Measurements from ENCODE around the gene WDR36.

Gene WDR36

DNA sequence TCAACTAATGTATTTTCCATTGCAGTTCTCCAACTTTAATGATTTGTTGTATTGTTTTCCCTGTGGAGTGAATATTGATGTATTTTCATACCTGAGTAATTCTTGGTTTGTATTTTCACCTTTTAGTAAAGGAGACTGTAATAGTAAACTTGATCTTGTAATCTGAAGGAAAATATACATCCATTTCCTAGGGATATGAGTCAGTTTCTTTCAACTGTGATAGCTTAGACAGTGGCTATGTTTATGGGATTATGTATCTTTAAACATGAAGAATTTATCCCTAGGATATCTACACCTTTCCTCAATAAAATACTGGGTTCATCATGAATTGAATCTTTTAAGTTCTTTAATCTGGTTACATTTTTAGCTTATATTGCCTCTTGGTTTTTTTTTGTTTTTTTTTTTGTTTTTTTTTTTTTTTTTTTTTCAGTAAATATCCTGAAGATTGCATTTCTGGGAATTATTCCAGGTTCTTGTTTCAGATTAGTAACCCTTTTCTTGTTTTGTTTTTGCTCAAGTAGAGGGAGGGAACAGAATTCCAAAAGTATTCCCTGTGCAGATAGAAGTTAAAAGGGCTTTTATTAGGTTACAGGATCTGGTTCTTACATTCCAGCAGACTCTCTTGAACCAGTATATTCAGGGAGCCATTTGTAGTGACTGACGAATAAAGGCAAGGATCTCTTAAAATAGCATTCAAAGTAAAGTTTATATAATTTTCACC is 7.1 kb downstream of the WDR36 start:
- H3K27ac ChIP-seq (ENCODE audit: low read depth, low read length) = peak overlapping the region; percentile 30
- H3K36me3 ChIP-seq (ENCODE audit: insufficient read depth, low read length) = peaks cover 41% of the 10 kb centered on the region

GRCh38 chr5:111106320-111106948 is 14.3 kb downstream of the WDR36 start:
- Histone ChIP-seq H3K36me3 (ENCODE audit: insufficient read depth, low read length) (peaks cover 84% of the 10 kb centered on the region), H3K4me3 (ENCODE audit: low read depth, low read length) (no peak overlapping the region), H3K27me3 (ENCODE audit: insufficient read depth, low read length) (no peaks in the 10 kb centered on the region), H3K4me1 (ENCODE audit: control insufficient read depth, insufficient read depth, low read length, unreplicated experiment) (no peaks in the 10 kb centered on the region), H2AFZ (ENCODE audit: low read length, unreplicated experiment) (no peak overlapping the region), H3K79me2 (ENCODE audit: control insufficient read depth, insufficient read depth, low read length, unreplicated experiment) (no peaks in the 10 kb centered on the region), H3K27ac (ENCODE audit: low read depth, low read length) (no peak overlapping the region)

More for the DNA sequence above, 7.1 kb downstream of the WDR36 start:
- Histone ChIP-seq H3K79me2 (ENCODE audit: control insufficient read depth, insufficient read depth, low read length, unreplicated experiment) (peaks cover 37% of the 10 kb centered on the region), H3K4me1 (ENCODE audit: control insufficient read depth, insufficient read depth, low read length, unreplicated experiment) (peaks cover 30% of the 10 kb centered on the region), H3K27me3 (ENCODE audit: insufficient read depth, low read length) (no peaks in the 10 kb centered on the region), H2AFZ (ENCODE audit: low read length, unreplicated experiment) (no peak overlapping the region), H3K4me3 (ENCODE audit: low read depth, low read length) (no peak overlapping the region)

DNA sequence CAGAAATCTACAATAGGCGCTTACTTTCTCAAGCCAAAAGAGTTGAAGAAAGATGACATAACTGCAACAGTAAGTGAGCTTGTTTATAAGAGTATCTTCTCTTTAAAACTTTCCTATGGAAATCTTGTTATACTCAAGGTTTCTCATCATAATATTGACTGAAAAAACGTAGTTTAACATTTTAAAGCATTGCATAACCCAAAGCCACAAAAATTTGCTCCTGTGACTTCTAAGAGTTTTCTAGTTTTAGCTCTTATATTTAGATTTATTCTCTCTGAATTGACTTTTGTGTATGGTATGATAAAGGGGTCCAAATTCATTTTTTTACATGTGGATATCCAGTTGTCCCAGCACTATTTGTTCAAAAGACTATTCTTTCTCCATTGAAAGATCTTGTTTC is 15.2 kb downstream of the WDR36 start:
- H3K79me2 ChIP-seq (ENCODE audit: control insufficient read depth, insufficient read depth, low read length, unreplicated experiment) = no peaks in the 10 kb centered on the region
- no peak overlapping the region for H3K27ac ChIP-seq (ENCODE audit: low read depth, low read length)
- no peak overlapping the region for H3K4me3 ChIP-seq (ENCODE audit: low read depth, low read length)
- H3K4me1 ChIP-seq (ENCODE audit: control insufficient read depth, insufficient read depth, low read length, unreplicated experiment) = no peaks in the 10 kb centered on the region
- H3K36me3 ChIP-seq (ENCODE audit: insufficient read depth, low read length) = peaks cover 84% of the 10 kb centered on the region
- H3K27me3 ChIP-seq (ENCODE audit: insufficient read depth, low read length) = no peaks in the 10 kb centered on the region
- H2AFZ ChIP-seq (ENCODE audit: low read length, unreplicated experiment) = no peak overlapping the region

DNA sequence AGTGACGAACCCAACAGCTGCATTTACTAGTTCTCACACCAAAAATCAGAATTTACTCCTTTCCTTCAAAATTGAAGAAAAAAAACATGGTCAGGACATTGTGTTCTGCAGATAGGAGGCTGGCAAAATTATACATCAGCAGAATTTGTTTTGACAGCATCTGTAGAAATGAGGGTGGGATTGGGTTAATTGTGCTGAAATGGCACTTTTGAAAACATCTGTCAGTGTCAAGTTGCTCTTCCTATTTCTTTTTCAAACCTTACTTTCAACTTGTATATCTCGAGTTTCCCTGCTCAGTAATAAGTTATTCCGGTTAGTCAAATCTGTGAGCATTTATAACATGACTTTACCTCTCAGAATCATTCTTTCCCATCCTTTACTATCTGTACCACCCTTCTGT is 19.8 kb downstream of the WDR36 start:
- Histone ChIP-seq H3K4me1 (ENCODE audit: control insufficient read depth, insufficient read depth, low read length, unreplicated experiment) (no peaks in the 10 kb centered on the region), H3K79me2 (ENCODE audit: control insufficient read depth, insufficient read depth, low read length, unreplicated experiment) (peaks cover 2% of the 10 kb centered on the region), H3K4me3 (ENCODE audit: low read depth, low read length) (no peak overlapping the region), H3K36me3 (ENCODE audit: insufficient read depth, low read length) (peaks cover 55% of the 10 kb centered on the region), H3K27ac (ENCODE audit: low read depth, low read length) (no peak overlapping the region), H3K27me3 (ENCODE audit: insufficient read depth, low read length) (no peaks in the 10 kb centered on the region), H2AFZ (ENCODE audit: low read length, unreplicated experiment) (no peak overlapping the region)

DNA sequence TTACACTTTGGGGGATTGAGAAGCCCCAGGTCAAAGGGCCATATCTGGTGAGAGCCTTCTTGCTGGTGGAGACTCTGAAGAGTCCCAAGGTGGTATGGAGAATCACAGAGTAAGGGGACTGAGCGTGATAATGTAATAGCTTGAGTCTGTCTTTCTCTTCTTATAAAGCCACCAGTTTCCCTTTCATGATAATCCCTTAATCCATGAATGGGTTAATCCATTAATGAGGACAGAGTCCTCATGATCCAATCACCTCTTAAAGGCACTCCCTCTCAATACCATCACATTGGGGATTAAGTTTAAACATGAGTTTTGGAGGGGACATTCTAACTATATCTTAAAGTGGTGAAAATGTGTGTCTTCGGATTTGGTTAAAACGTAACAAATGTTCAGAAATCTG is 21.5 kb downstream of the WDR36 start:
- no peaks in the 10 kb centered on the region for H3K4me1 ChIP-seq (ENCODE audit: control insufficient read depth, insufficient read depth, low read length, unreplicated experiment)
- no peak overlapping the region for H3K27ac ChIP-seq (ENCODE audit: low read depth, low read length)
- peaks cover 48% of the 10 kb centered on the region for H3K36me3 ChIP-seq (ENCODE audit: insufficient read depth, low read length)
- H3K4me3 ChIP-seq (ENCODE audit: low read depth, low read length) = no peak overlapping the region
- peaks cover 8% of the 10 kb centered on the region for H3K79me2 ChIP-seq (ENCODE audit: control insufficient read depth, insufficient read depth, low read length, unreplicated experiment)
- H2AFZ ChIP-seq (ENCODE audit: low read length, unreplicated experiment) = no peak overlapping the region
- no peaks in the 10 kb centered on the region for H3K27me3 ChIP-seq (ENCODE audit: insufficient read depth, low read length)

- Histone ChIP-seq H3K4me1 (ENCODE audit: control insufficient read depth, insufficient read depth, low read length, unreplicated experiment) (no peaks in the 10 kb centered on the region), H3K4me3 (ENCODE audit: low read depth, low read length) (no peak overlapping the region), H2AFZ (ENCODE audit: low read length, unreplicated experiment) (no peak overlapping the region), H3K36me3 (ENCODE audit: insufficient read depth, low read length) (peaks cover 48% of the 10 kb centered on the region), H3K27ac (ENCODE audit: low read depth, low read length) (no peak overlapping the region), H3K79me2 (ENCODE audit: control insufficient read depth, insufficient read depth, low read length, unreplicated experiment) (peaks cover 8% of the 10 kb centered on the region), H3K27me3 (ENCODE audit: insufficient read depth, low read length) (no peaks in the 10 kb centered on the region)
These were observed 23.1 kb downstream of the WDR36 start for GRCh38 chr5:111115229-111115628.

- no peak overlapping the region for H3K27ac ChIP-seq (ENCODE audit: low read depth, low read length)
- peaks cover 51% of the 10 kb centered on the region for H3K36me3 ChIP-seq (ENCODE audit: insufficient read depth, low read length)
- H3K27me3 ChIP-seq (ENCODE audit: insufficient read depth, low read length) = no peaks in the 10 kb centered on the region
- H3K4me1 ChIP-seq (ENCODE audit: control insufficient read depth, insufficient read depth, low read length, unreplicated experiment) = no peaks in the 10 kb centered on the region
- H2AFZ ChIP-seq (ENCODE audit: low read length, unreplicated experiment) = no peak overlapping the region
- no peak overlapping the region for H3K4me3 ChIP-seq (ENCODE audit: low read depth, low read length)
- H3K79me2 ChIP-seq (ENCODE audit: control insufficient read depth, insufficient read depth, low read length, unreplicated experiment) = peaks cover 8% of the 10 kb centered on the region
These were observed 24.4 kb downstream of the WDR36 start for GRCh38 chr5:111116550-111116949.

DNA sequence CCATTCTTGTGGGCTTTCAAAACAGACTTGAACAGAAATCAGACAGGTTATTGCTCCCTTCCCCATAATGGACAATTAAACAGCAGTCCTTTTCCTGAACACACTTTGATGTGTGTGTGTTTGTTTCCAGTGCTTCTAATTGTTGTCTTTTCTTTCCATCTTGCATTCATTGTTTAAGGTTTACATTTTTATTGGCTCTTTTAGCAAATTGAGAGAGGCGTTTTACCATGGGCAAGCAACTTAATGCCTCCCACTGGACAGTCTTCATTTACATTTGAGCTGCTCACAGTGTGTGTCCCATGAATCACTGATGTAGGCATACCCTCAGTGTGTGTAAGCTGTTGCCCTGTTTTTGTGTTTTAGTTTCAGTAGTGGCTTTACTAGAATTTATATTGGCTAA is 25.0 kb downstream of the WDR36 start:
- Histone ChIP-seq H3K27ac (ENCODE audit: low read depth, low read length) (no peak overlapping the region), H3K27me3 (ENCODE audit: insufficient read depth, low read length) (no peaks in the 10 kb centered on the region), H3K36me3 (ENCODE audit: insufficient read depth, low read length) (peaks cover 52% of the 10 kb centered on the region), H3K4me3 (ENCODE audit: low read depth, low read length) (no peak overlapping the region), H2AFZ (ENCODE audit: low read length, unreplicated experiment) (no peak overlapping the region), H3K79me2 (ENCODE audit: control insufficient read depth, insufficient read depth, low read length, unreplicated experiment) (peaks cover 8% of the 10 kb centered on the region), H3K4me1 (ENCODE audit: control insufficient read depth, insufficient read depth, low read length, unreplicated experiment) (no peaks in the 10 kb centered on the region)

DNA sequence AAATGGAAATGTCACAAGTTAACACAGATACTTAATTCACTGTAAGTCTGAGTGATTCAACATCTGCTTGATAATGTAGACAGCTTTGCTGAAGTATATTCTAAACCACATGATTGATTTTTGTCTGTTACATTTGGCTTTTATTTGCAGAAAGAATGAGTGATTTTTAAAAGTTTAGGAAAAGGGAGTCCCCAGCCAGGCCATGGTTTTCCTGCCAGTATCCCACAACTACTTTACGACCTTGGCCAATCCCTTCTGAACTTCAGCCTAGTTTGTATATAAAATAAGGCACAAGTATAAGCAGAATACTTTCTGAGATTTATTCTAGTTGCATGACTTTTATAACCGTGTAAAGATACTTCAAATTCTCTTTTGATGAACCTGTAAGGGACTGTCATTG is 27.1 kb downstream of the WDR36 start:
- Histone ChIP-seq H3K27me3 (ENCODE audit: insufficient read depth, low read length) (no peaks in the 10 kb centered on the region), H3K36me3 (ENCODE audit: insufficient read depth, low read length) (peaks cover 55% of the 10 kb centered on the region)

DNA sequence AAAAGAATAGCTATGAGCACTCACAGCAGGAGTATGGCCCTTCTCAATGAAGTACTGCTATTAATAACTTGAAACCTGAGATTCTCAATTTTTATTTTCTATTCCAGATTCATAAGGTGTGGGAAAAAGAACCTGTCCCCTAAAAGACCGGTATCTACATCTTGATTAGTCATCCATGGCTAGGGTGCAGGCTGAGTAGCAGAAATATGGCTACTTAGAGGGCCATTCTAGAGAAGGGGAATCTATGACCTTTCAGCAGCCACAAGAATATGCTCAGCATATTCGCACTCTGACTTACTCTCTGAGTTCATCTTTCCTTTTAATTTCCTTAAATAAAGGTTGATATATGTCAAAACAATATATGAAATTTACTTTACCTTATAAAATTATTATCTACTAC is 27.7 kb downstream of the WDR36 start:
- H3K27ac ChIP-seq (ENCODE audit: low read depth, low read length) = no peak overlapping the region
- no peak overlapping the region for H2AFZ ChIP-seq (ENCODE audit: low read length, unreplicated experiment)
- no peaks in the 10 kb centered on the region for H3K27me3 ChIP-seq (ENCODE audit: insufficient read depth, low read length)
- H3K4me3 ChIP-seq (ENCODE audit: low read depth, low read length) = no peak overlapping the region
- no peaks in the 10 kb centered on the region for H3K4me1 ChIP-seq (ENCODE audit: control insufficient read depth, insufficient read depth, low read length, unreplicated experiment)
- peaks cover 52% of the 10 kb centered on the region for H3K36me3 ChIP-seq (ENCODE audit: insufficient read depth, low read length)
- H3K79me2 ChIP-seq (ENCODE audit: control insufficient read depth, insufficient read depth, low read length, unreplicated experiment) = peaks cover 5% of the 10 kb centered on the region

More for the DNA sequence above, 27.1 kb downstream of the WDR36 start:
- Histone ChIP-seq H2AFZ (ENCODE audit: low read length, unreplicated experiment) (no peak overlapping the region), H3K27ac (ENCODE audit: low read depth, low read length) (no peak overlapping the region), H3K79me2 (ENCODE audit: control insufficient read depth, insufficient read depth, low read length, unreplicated experiment) (peaks cover 6% of the 10 kb centered on the region), H3K4me1 (ENCODE audit: control insufficient read depth, insufficient read depth, low read length, unreplicated experiment) (no peaks in the 10 kb centered on the region), H3K4me3 (ENCODE audit: low read depth, low read length) (no peak overlapping the region)

DNA sequence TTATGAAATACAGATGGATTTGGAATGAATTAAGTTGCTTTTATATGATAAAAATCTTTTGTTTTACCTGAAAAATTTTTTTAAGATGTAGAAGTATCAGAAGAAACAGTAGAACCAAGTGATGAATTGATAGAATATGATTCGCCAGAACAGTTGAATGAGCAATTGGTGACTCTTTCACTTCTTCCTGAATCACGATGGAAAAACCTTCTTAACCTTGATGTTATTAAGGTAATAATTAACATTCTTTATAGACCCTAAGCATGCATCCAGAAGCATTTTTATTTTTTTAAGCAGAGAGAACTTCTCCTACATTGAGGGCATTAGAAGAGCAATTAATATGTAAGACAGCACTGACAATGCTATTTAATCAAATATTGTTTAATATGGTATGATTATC is 28.8 kb downstream of the WDR36 start:
- H3K27ac ChIP-seq (ENCODE audit: low read depth, low read length) = no peak overlapping the region
- no peaks in the 10 kb centered on the region for H3K27me3 ChIP-seq (ENCODE audit: insufficient read depth, low read length)
- H3K36me3 ChIP-seq (ENCODE audit: insufficient read depth, low read length) = peaks cover 56% of the 10 kb centered on the region

More for the DNA sequence above, 28.8 kb downstream of the WDR36 start:
- no peak overlapping the region for H2AFZ ChIP-seq (ENCODE audit: low read length, unreplicated experiment)
- no peak overlapping the region for H3K4me3 ChIP-seq (ENCODE audit: low read depth, low read length)
- peaks cover 5% of the 10 kb centered on the region for H3K79me2 ChIP-seq (ENCODE audit: control insufficient read depth, insufficient read depth, low read length, unreplicated experiment)
- no peaks in the 10 kb centered on the region for H3K4me1 ChIP-seq (ENCODE audit: control insufficient read depth, insufficient read depth, low read length, unreplicated experiment)

Data from ACC112 (cell line).